Fibroblast of gingiva (primary cell): ENCODE measurements around the gene HTATSF1.
A peak's percentile ranks its signal among the peaks of the same experiment; 100 is the strongest.

Source experiments
- DNase-seq: peaks from one replicate; pipeline ENCODE4 v3.0.0-alpha.2; 2011; ENCODE audit warnings: low read depth

HTATSF1 gene

GRCh38 chrX:136497556-136498052, at the start of gene HTATSF1:
Gene HTATSF1 (plus strand): TSS chrX:136497592. CDS start chrX:136497685, 93 bp downstream.
- no peak for DNase-seq

DNA sequence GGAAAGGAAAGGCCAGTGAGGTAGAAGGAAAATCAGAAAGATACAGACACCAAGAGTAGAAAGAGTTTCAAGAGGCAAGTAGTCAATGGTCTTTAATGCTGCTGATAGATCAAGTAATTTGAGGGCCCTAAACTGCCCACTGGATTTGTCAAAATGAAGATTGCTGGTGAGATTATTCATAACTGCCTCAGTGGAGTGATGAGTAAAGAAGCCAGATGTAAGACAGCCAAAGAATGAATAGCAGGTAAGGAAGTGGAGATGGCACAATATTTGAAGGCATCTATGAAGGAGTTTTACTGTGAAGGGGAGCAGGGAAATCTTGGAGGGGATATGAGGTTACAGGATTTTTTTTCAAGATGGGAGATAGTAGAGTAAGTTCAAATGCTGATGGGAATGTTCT, 49.4 kb upstream of the HTATSF1 start:
- DNase-seq = no peak

DNA sequence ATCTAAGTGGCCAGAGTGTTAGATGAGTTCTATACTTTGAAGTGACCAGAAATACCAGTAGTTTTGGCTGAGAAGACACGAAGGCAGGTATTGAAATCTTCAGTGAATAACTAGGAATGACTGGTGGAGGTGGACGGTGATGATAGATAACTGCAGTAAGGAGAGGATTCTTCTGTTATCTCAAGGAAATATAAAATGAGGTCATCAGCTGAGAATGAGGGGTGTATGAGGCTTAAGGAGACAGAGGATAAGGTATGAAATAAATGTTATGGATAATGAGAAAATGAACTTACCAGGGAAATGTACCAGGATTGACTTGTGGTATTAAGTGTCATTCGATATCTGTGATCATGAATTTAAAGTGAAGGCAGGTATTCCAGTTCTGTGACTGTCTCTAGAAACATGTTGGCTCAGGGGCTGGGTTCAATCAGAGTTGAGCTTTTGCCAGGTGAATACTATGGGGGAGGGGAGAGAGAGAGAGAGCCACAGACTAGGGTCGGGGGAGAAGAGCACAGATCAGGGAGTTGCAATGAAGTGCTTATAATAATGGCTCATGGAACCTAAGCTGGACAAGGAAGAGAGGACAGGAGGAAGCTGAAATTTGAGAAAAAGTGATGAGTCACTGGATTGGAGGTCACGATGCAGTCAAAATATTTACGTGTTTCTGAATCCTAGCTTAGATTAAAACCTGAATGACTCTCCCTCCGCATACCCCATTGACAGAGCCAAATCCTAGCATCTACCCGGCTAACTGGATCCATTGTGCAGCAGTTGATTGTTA, 47.2 kb upstream of the HTATSF1 start:
- DNase-seq = no peak

GRCh38 chrX:136452614-136453013, 44.8 kb upstream of the HTATSF1 start:
- no peak for DNase-seq

DNA sequence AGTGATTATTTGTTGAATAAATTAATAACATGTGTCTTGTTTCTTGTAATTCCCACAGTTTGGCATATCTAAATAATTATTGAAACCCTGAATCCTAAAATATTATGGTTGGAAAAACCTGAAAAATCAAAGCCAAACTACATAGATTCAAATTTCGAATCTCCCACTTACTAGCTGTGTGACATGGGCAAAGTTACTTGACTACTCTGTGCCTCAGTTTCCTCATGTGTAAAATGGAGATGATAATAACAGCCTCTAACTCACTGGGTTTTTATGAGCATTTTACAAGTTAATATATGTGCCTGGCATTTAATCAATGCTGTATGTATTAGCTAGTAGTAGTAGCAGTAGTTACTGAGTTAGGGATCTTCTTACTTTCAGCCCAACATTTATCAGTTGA, 44.3 kb upstream of the HTATSF1 start:
- DNase-seq = no peak

- DNase-seq = no peak
Measured at GRCh38 chrX:136453771-136454170, 43.6 kb upstream of the HTATSF1 start.

GRCh38 chrX:136456133-136456532, 41.3 kb upstream of the HTATSF1 start:
- DNase-seq = no peak

- peak; percentile 55 for DNase-seq
Measured at GRCh38 chrX:136457303-136457917, 40.0 kb upstream of the HTATSF1 start.

- DNase-seq = no peak
Measured at GRCh38 chrX:136464589-136464988, 32.8 kb upstream of the HTATSF1 start.

GRCh38 chrX:136467303-136467702, 30.1 kb upstream of the HTATSF1 start:
- no peak for DNase-seq

- DNase-seq = no peak
Measured at GRCh38 chrX:136468391-136469103, 28.8 kb upstream of the HTATSF1 start.

DNA sequence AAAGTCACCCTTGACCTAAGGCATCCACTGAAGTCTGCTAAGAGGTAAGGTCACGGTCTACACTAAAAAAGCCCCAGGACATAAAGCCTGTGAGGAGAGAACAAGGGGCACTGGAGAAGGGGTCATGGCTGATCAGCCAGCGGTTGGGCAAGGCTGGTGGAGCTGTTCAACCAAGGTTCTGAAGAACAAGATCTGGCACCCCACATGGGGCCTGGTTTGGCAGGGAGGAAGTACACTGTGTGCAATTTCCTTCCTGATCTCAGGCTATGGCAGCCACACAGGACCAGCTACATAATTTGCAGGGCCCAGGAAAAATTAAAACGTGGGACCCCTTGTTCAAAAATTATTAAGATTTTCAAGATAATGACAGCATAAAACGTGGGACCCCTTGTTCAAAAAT, 23.7 kb upstream of the HTATSF1 start:
- no peak for DNase-seq

- no peak for DNase-seq
Measured at GRCh38 chrX:136475236-136475635, 22.2 kb upstream of the HTATSF1 start.

GRCh38 chrX:136476501-136476900, 20.9 kb upstream of the HTATSF1 start:
- DNase-seq = no peak

DNA sequence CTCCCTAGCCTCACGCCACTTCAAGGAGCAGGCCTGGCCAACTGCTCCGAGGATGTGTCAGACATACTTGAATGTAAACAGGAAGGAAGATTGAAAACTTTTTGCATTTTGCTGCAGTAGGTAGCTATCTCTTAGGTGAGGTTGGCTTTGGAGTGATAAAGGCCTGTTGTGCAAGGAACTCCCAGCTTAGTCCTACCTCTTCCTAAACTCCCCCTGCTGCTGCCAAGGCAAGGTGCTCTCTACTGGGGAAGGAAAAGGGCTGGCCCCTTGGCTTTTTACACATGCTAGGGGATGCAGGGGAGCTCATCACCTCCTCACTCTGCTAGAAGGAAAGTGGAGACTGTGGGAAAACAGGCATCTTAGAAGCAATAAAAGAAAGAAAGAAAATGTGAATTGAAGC, 20.4 kb upstream of the HTATSF1 start:
- no peak for DNase-seq

DNA sequence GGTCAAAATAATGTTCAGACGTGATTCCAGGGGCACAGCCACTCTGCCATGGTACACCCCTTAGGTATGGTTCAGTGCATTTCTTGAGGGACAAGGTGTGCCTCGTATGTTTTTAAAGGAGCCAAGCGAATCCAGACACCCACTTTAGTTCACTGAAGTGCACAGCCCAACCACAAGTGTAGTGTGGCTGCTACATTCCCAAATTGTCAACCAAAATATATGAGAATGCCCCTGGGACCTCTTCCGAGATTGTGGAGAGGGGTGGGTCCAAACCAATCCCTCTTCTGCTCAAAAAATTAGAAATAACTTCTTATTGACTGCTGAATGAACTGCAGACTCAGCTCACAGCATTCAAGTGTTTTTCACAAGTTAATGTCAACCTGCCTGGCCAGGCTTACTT, 17.0 kb upstream of the HTATSF1 start:
- DNase-seq = no peak

DNA sequence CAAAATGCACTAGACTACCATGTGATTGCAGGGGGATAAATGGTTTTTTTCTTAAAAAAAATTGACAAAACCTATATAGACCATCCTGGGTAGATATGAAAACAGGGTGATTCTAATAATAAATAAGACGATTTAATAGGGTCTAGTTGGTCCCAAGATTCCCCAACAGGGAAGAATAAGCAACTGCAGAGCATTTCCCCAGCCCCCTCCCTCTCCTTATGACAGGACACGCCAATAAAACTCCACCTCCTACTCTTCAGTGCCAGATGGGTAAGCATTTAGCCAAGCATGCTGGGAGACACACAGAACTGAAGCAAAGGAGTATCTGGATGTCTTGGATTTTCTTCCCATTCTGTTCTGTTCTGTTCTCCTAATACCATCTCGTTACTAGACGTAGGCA, 9.7 kb upstream of the HTATSF1 start, which contains the start of gene BRS3:
Gene BRS3 (plus strand): TSS at position 301 of the 400 bp plus-strand sequence. CDS start 168 bp downstream, outside the sequence.
- DNase-seq = no peak

- DNase-seq = no peak
Measured at GRCh38 chrX:136488706-136489105, 8.7 kb upstream of the HTATSF1 start.

- no peak for DNase-seq
Measured at GRCh38 chrX:136491832-136492231, 5.6 kb upstream of the HTATSF1 start.

GRCh38 chrX:136493011-136493410, 4.4 kb upstream of the HTATSF1 start:
- no peak for DNase-seq

- DNase-seq = no peak
Measured at GRCh38 chrX:136495043-136495442, 2.3 kb upstream of the HTATSF1 start.

- DNase-seq = no peak
Measured at GRCh38 chrX:136496186-136496763, 1.1 kb upstream of the HTATSF1 start.
